Uterus (tissue), 2 donors: ENCODE data around the gene TEKT2.

Experiments used
- POLR2A ChIP-seq, 2 donors: fragments of 450-650 bp; IDR thresholded peaks; one replicate each; pipeline ENCODE4 v1.6.1; 2016; ENCODE audit warnings: antibody characterized with exemption in 2 of 2, mild to moderate bottlenecking in 1 of 2, moderate library complexity in 1 of 2
- TF ChIP-seq, protein P1 (sequence below), 4 experiments: fragments of 200-600 bp in 2 of 4; fragments of 450-650 bp in 2 of 4; sonication (generic) in 2 of 4; IDR thresholded peaks; one replicate each; pipeline ENCODE4 v1.5.1; 2016 to 2019; ENCODE audit warnings: antibody characterized with exemption in 4 of 4, mild to moderate bottlenecking in 2 of 4, moderate library complexity in 1 of 4

GRCh38 chr1:36085686-36086526 lies 2.0 kb downstream of the TEKT2 start:
- TF ChIP-seq, protein P1, sequence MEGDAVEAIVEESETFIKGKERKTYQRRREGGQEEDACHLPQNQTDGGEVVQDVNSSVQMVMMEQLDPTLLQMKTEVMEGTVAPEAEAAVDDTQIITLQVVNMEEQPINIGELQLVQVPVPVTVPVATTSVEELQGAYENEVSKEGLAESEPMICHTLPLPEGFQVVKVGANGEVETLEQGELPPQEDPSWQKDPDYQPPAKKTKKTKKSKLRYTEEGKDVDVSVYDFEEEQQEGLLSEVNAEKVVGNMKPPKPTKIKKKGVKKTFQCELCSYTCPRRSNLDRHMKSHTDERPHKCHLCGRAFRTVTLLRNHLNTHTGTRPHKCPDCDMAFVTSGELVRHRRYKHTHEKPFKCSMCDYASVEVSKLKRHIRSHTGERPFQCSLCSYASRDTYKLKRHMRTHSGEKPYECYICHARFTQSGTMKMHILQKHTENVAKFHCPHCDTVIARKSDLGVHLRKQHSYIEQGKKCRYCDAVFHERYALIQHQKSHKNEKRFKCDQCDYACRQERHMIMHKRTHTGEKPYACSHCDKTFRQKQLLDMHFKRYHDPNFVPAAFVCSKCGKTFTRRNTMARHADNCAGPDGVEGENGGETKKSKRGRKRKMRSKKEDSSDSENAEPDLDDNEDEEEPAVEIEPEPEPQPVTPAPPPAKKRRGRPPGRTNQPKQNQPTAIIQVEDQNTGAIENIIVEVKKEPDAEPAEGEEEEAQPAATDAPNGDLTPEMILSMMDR (IDR thresholded peaks at IDR 0.05): no peak
- TF ChIP-seq POLR2A (IDR thresholded peaks at IDR 0.05): no peak
